NT2/D1 (cell line): ENCODE measurements around the gene ZNF436.

ENCODE experiments used
- DNase-seq: peaks from one replicate; pipeline ENCODE4 v3.0.0-alpha.2; 2011; ENCODE audit warnings: low read depth, low spot score
- H3K27me3 ChIP-seq: 2 replicates; pipeline ENCODE4 v1.6.0; 2011; ENCODE audit warnings: mild to moderate bottlenecking; ENCODE audit not compliant: insufficient read length, insufficient read depth
- H3K36me3 ChIP-seq: 2 replicates; pipeline ENCODE4 v1.6.1; 2011; ENCODE audit warnings: mild to moderate bottlenecking, low read length, mixed read lengths; ENCODE audit not compliant: insufficient read depth, insufficient read length
- H3K4me1 ChIP-seq: 2 replicates; pipeline ENCODE4 v1.5.1; 2011; ENCODE audit not compliant: insufficient read depth, insufficient read length
- H3K4me3 ChIP-seq: 2 replicates; pipeline ENCODE4 v1.5.1; 2011; ENCODE audit warnings: low read depth; ENCODE audit not compliant: insufficient read length
- H3K9ac ChIP-seq: 2 replicates; pipeline ENCODE4 v1.6.0; 2011; ENCODE audit warnings: low read depth; ENCODE audit not compliant: insufficient read length
- H3K9me3 ChIP-seq: 2 replicates; pipeline ENCODE4 v1.5.1; 2011; ENCODE audit warnings: mild to moderate bottlenecking, low read length; ENCODE audit not compliant: insufficient read depth
- SUZ12 ChIP-seq: IDR thresholded peaks from 2 replicates; pipeline ENCODE4 v1.6.1; 2011; ENCODE audit not compliant: insufficient read length, insufficient read depth; ENCODE audit errors: extremely low read depth
- YY1 ChIP-seq: IDR thresholded peaks from 2 replicates; pipeline ENCODE4 v1.6.1; 2011; ENCODE audit not compliant: insufficient read length, insufficient read depth
- ZNF274 ChIP-seq: IDR thresholded peaks from 2 replicates; pipeline ENCODE4 v1.6.1; 2011; ENCODE audit warnings: mild to moderate bottlenecking, low read depth, low read length

Gene ZNF436

GRCh38 chr1:23369335-23370013, at the start of gene ZNF436:
ZNF436 (minus strand) TSS chr1:23369836; CDS start chr1:23368005, 1,831 bp downstream.
- DNase-seq: no peak
- Histone ChIP-seq H3K9me3 (peaks cover 17% of the 10 kb centered on the region), H3K27me3 (peaks cover 77% of the 10 kb centered on the region), H3K36me3 (peaks cover 9% of the 10 kb centered on the region), H3K4me1 (peaks cover 13% of the 10 kb centered on the region), H3K4me3 (peak within 1 kb of the TSS; percentile 47), H3K9ac (peak within 1 kb of the TSS; percentile 93)
- TF ChIP-seq ZNF274 (no peak), YY1 (no peak), SUZ12 (no peak)

DNA sequence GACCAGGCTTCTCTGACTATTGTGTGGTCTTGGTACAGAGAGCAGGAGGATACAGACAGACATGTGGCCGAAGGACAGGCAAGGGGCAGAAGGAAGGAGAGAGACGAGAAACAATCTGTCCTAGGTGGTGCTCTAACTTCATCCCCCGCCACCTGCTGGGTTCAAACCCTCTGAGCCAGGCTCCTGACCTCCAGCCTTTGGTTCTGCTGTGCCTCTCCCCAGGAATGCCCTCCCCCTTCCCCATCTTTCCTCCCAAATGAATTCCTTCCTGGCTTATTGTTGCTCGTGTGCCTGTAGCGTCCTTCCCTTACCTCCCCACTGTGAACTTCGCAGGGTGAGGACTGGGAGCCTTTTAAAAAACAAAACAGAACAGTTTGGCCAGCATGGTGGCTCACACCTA, 49.5 kb upstream of the ZNF436 start:
- no peaks in the 10 kb centered on the region for H3K36me3 ChIP-seq
- H3K27me3 ChIP-seq: peaks cover 96% of the 10 kb centered on the region
- DNase-seq: peak; percentile 40
- no peak overlapping the region for H3K4me3 ChIP-seq
- no peak for TF ChIP-seq YY1
- TF ChIP-seq ZNF274: no peak
- no peak for TF ChIP-seq SUZ12
- no peaks in the 10 kb centered on the region for H3K4me1 ChIP-seq
- H3K9ac ChIP-seq: no peak overlapping the region
- H3K9me3 ChIP-seq: no peaks in the 10 kb centered on the region

- DNase-seq: no peak
- Histone ChIP-seq H3K9ac (no peak overlapping the region), H3K36me3 (no peaks in the 10 kb centered on the region), H3K4me3 (no peak overlapping the region), H3K4me1 (no peaks in the 10 kb centered on the region), H3K27me3 (peaks cover 80% of the 10 kb centered on the region), H3K9me3 (no peaks in the 10 kb centered on the region)
- TF ChIP-seq YY1: no peak
- no peak for TF ChIP-seq ZNF274
- TF ChIP-seq SUZ12: no peak
Measured at GRCh38 chr1:23417570-23417969, 47.9 kb upstream of the ZNF436 start.

- H3K27me3 ChIP-seq: peaks cover 75% of the 10 kb centered on the region
- DNase-seq: no peak
- H3K4me1 ChIP-seq: no peaks in the 10 kb centered on the region
- H3K36me3 ChIP-seq: no peaks in the 10 kb centered on the region
- H3K9me3 ChIP-seq: no peaks in the 10 kb centered on the region
- H3K4me3 ChIP-seq: no peak overlapping the region
- no peak overlapping the region for H3K9ac ChIP-seq
- TF ChIP-seq YY1 (no peak), ZNF274 (no peak)
Measured at GRCh38 chr1:23416964-23417363, 47.3 kb upstream of the ZNF436 start.

DNA sequence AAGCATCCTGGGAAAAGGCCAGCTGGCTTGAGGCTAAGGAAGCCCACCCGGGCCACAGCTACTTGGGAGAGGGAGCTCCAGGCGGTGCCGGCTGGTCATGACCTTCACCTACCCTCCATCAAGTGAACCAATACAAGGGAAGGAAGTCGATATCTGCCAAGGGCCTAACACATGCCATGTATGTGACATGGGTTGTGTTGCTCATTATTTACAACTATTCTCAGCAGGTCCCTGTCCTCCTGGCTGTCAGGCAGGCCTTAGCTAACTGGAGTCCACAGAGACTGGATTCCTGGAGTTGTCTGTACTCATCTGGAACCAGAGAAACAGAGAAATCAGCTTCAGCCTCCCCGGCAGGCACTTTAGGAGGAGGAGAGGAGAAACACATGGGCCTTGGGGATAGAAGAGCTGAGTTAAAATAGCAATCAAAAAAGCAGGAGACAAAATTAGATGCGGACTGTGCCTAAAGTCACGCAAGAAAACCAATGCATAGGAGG, 39.2 kb upstream of the ZNF436 start:
- no peak overlapping the region for H3K9ac ChIP-seq
- H3K36me3 ChIP-seq: no peaks in the 10 kb centered on the region
- TF ChIP-seq ZNF274 (no peak), SUZ12 (no peak)
- H3K9me3 ChIP-seq: no peaks in the 10 kb centered on the region
- no peak for DNase-seq
- H3K4me1 ChIP-seq: no peaks in the 10 kb centered on the region
- H3K4me3 ChIP-seq: no peak overlapping the region
- H3K27me3 ChIP-seq: peaks cover 57% of the 10 kb centered on the region

GRCh38 chr1:23407016-23407630, 37.5 kb upstream of the ZNF436 start:
- Histone ChIP-seq H3K9me3 (no peaks in the 10 kb centered on the region), H3K4me1 (no peaks in the 10 kb centered on the region), H3K4me3 (no peak overlapping the region), H3K27me3 (peaks cover 71% of the 10 kb centered on the region), H3K9ac (no peak overlapping the region), H3K36me3 (no peaks in the 10 kb centered on the region)
- TF ChIP-seq YY1: no peak
- TF ChIP-seq ZNF274: no peak
- TF ChIP-seq SUZ12: no peak
- no peak for DNase-seq

DNA sequence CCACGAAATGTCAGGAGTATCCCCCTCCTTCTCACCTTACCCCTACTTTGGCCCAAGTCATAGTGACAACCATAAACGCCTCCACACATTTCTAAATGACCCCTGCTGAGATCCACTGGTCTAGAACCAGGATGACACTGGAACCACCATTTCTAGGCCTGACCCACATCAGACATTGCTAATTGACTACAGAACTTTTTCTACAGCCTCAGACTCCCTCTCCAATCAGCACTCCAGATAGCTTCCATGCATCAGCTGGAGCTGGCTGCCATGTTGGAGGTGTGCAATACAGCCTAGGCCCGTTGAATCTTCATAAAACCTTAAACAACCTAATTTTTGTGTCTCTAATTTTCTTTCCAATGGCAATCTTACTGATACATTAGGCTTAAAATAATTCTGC, 36.3 kb upstream of the ZNF436 start:
- H3K36me3 ChIP-seq: no peaks in the 10 kb centered on the region
- no peak for DNase-seq
- peaks cover 80% of the 10 kb centered on the region for H3K27me3 ChIP-seq
- TF ChIP-seq SUZ12: no peak
- no peak for TF ChIP-seq YY1
- TF ChIP-seq ZNF274: no peak
- H3K4me1 ChIP-seq: no peaks in the 10 kb centered on the region
- no peaks in the 10 kb centered on the region for H3K9me3 ChIP-seq
- no peak overlapping the region for H3K4me3 ChIP-seq
- no peak overlapping the region for H3K9ac ChIP-seq
